ENCODE results near the gene RORB. TPM values are rescaled to one million over a fixed set of nuclear protein-coding genes. Genes with fewer than 3 reads are reported as not detected.

Gene RORB
- total and polyA plus RNA-seq, 5 experiments from 2014 or later = 0.12 TPM; not detected in 4

- POLR2A ChIA-PET = no interaction called here
- H3K36me3 Mint-ChIP-seq = peaks cover 0 to 4% (median 0%) of the 10 kb centered on the region in 3 donors
These were observed 1.5 kb downstream of the RORB start for GRCh38 chr9:74498621-74499095.

DNA sequence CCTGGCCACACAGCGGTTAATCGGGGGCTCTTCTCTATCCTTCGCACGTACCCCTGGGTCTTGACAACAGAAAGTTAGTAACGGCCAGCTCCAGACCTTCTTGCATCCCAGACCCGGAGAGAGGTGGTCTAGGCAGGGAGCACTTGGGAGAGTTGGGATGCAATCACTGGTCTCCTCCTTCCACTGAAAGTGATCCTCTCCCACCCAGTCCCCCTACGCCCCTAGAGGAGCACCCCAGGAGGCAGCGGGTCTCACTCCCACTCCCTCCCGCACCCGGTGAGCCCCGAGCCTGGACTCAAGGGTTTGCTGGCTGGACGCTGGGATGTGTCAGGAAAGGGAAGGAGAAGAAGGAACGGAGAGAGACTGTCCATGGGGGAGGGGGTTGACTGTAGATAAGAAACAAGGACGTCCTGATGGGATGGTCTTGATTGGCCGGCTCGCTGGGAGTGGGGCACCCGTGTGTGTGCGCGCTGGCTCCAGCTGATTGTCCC lies 2.0 kb downstream of the RORB start:
- no peak for ATAC-seq
- no peaks in the 10 kb centered on the region for H3K9me3 Mint-ChIP-seq
- H3K4me1 Mint-ChIP-seq = peaks cover 18 to 39% (median 33%) of the 10 kb centered on the region in 4 donors
- POLR2A ChIA-PET = no interaction called here
- DNase-seq = no peak
- H3K4me3 Mint-ChIP-seq = peak overlapping the region; percentile 59 to 83 (median 73)
- H3K36me3 Mint-ChIP-seq = peaks cover 0 to 4% (median 0%) of the 10 kb centered on the region in 3 donors
- H3K27me3 Mint-ChIP-seq = peaks cover 26 to 73% (median 52%) of the 10 kb centered on the region in 5 donors
- peak overlapping the region in 1 of 10 donors; percentile 54 for H3K27ac Mint-ChIP-seq

More at GRCh38 chr9:74498621-74499095, 1.5 kb downstream of the RORB start:
- Mint-ChIP-seq H3K27ac (peak overlapping the region in 1 of 10 donors; percentile 9), H3K4me1 (peaks cover 18 to 39% (median 33%) of the 10 kb centered on the region in 4 donors), H3K27me3 (peaks cover 26 to 72% (median 52%) of the 10 kb centered on the region in 5 donors), H3K4me3 (peak overlapping the region; percentile 59 to 91 (median 76)), H3K9me3 (no peaks in the 10 kb centered on the region)
- ATAC-seq (no peak), DNase-seq (peak in 2 of 10 donors; percentile 9 to 27)

DNA sequence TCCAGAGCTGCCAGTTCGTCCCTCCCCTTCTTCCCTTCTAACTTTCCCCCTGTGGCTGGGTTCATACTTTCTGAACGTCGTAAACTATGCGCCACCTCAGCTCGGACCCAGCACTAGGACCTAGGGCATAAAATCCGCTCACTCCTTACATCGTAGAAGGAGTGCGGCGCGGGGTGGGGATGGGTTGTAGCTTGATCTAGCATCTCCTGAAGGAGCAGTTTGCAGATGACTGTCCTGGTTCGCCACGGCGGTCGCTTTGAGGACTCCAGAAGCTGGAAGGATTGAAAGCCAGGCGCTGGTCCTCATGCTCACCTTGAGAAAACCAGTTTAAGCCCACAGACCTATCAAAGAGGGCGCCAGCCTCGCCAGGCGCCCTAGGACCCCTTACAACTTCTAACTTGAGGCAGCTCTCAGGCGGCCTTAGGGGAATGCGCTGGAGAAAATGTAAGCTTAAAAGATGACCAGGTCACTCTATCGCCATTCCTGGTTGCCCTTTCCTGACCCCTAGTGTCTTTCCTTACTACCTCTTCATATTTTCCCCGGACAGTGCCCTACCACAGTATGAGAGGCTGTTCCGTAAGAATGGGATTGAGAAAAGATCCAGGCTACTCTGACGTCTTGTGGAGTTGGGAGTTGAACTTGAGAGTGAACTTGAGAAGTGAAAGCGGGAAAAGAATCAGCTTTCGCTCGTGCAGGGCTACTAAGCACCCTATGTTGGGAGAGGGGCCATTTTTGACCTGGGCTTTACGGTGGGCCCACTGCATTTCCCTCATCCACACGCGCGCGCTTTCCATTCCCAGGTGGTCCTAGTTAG lies 2.8 kb downstream of the RORB start:
- H3K4me3 Mint-ChIP-seq = peak overlapping the region; percentile 54 to 83 (median 73)
- no peak for DNase-seq

DNA sequence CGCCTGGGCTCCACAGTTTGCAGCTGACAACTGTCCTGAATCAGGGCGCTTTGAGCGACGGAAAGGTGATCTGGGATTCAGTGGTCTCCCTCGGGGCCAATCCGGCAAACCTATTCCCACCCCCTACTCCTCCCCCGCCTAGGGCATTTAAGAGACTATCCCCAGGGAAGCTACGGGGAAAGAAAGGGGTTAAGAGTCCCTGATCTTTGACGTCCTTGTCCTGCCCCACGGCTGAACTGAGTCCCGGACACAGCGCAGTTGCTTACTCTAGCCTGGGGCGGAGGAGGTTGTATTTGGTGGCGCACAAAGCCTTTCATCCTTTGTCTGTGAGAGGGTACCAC lies 3.4 kb downstream of the RORB start:
- no peak for DNase-seq
- H3K27ac Mint-ChIP-seq = peak overlapping the region in 1 of 10 donors; percentile 34
- ATAC-seq = no peak
- peaks cover 24 to 73% (median 52%) of the 10 kb centered on the region in 5 donors for H3K27me3 Mint-ChIP-seq
- H3K36me3 Mint-ChIP-seq = peaks cover 0 to 4% (median 0%) of the 10 kb centered on the region in 3 donors
- POLR2A ChIA-PET = no interaction called here
- H3K4me1 Mint-ChIP-seq = peaks cover 18 to 39% (median 33%) of the 10 kb centered on the region in 4 donors
- H3K4me3 Mint-ChIP-seq = peak overlapping the region in 7 of 10 donors; percentile 13 to 83 (median 71)
- no peaks in the 10 kb centered on the region for H3K9me3 Mint-ChIP-seq

More for the DNA sequence above, 2.8 kb downstream of the RORB start:
- Mint-ChIP-seq H3K36me3 (peaks cover 0 to 4% (median 0%) of the 10 kb centered on the region in 3 donors), H3K9me3 (no peaks in the 10 kb centered on the region), H3K27ac (peak overlapping the region in 1 of 10 donors; percentile 34), H3K27me3 (peaks cover 24 to 73% (median 52%) of the 10 kb centered on the region in 5 donors), H3K4me1 (peaks cover 18 to 39% (median 33%) of the 10 kb centered on the region in 4 donors)
- POLR2A ChIA-PET = no interaction called here
- ATAC-seq = no peak

DNA sequence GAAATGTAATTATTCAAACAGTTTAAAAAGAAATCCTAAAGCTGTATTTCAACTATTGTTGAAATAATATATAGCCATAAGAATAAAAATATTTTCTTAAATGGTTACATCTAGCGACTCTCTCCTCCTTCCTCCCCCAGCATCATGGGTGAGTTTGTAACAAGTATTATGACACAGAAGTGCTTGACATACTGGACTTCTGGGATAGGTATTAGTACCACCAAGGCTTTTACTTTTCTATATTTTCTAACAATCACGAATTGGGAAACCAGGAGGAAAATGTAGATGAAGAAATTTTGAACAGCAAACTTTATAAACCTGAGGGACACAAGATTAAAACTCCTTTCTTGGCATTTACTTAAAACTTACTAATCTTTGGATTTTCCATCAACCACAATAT lies 4.4 kb downstream of the RORB start:
- Mint-ChIP-seq H3K4me3 (no peak overlapping the region), H3K27me3 (peaks cover 26 to 67% (median 48%) of the 10 kb centered on the region in 5 donors), H3K36me3 (peaks cover 0 to 4% (median 0%) of the 10 kb centered on the region in 3 donors), H3K27ac (no peak overlapping the region), H3K9me3 (no peaks in the 10 kb centered on the region), H3K4me1 (peaks cover 18 to 36% (median 32%) of the 10 kb centered on the region in 4 donors)
- DNase-seq (no peak), ATAC-seq (no peak)
- POLR2A ChIA-PET = no interaction called here

DNA sequence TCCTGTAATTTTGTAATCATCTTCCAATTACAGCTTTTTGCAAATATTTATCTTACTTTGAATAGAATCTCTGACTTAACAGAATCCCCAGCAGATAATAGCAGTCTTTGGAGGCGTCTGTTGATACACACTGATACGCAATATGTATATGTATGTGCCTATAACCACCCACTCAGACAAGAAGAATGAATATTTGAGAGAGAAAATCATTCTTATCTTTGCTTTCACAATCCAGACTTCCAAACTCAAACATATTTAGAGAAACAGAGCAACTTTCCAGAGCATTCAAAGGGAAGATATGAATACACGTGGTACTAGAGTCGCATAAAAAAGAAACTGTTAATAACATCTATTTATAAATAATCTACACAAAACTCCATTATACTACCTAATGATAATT lies 6.1 kb downstream of the RORB start:
- POLR2A ChIA-PET = no interaction called here
- DNase-seq (no peak), ATAC-seq (no peak)
- peaks cover 19 to 50% (median 38%) of the 10 kb centered on the region in 5 donors for H3K27me3 Mint-ChIP-seq
- no peak overlapping the region for H3K4me3 Mint-ChIP-seq
- H3K9me3 Mint-ChIP-seq = no peaks in the 10 kb centered on the region
- no peak overlapping the region for H3K27ac Mint-ChIP-seq
- peaks cover 0 to 2% (median 0%) of the 10 kb centered on the region in 3 donors for H3K36me3 Mint-ChIP-seq
- peaks cover 8 to 24% (median 20%) of the 10 kb centered on the region in 4 donors for H3K4me1 Mint-ChIP-seq

- Mint-ChIP-seq H3K27me3 (peaks cover 19 to 46% (median 35%) of the 10 kb centered on the region in 5 donors), H3K27ac (no peak overlapping the region), H3K4me1 (peaks cover 8 to 22% (median 17%) of the 10 kb centered on the region in 4 donors), H3K9me3 (no peaks in the 10 kb centered on the region), H3K36me3 (peaks cover 0 to 2% (median 0%) of the 10 kb centered on the region in 3 donors), H3K4me3 (no peak overlapping the region)
- ATAC-seq = no peak
- DNase-seq = no peak
- POLR2A ChIA-PET = no interaction called here
These were observed 6.5 kb downstream of the RORB start for GRCh38 chr9:74503666-74504065.

- POLR2A ChIA-PET = no interaction called here
- Mint-ChIP-seq H3K4me1 (no peaks in the 10 kb centered on the region), H3K36me3 (no peaks in the 10 kb centered on the region), H3K27ac (no peak overlapping the region), H3K4me3 (no peak overlapping the region), H3K27me3 (peaks cover 0 to 9% (median 5%) of the 10 kb centered on the region in 5 donors), H3K9me3 (no peaks in the 10 kb centered on the region)
- ATAC-seq (no peak), DNase-seq (no peak)
These were observed 14.2 kb downstream of the RORB start for GRCh38 chr9:74511333-74511732.

- H3K27ac Mint-ChIP-seq = no peak overlapping the region
- H3K36me3 Mint-ChIP-seq = no peaks in the 10 kb centered on the region
- DNase-seq (no peak), ATAC-seq (no peak)
- POLR2A ChIA-PET = no interaction called here
- no peaks in the 10 kb centered on the region for H3K4me1 Mint-ChIP-seq
- H3K27me3 Mint-ChIP-seq = peaks cover 0 to 7% (median 5%) of the 10 kb centered on the region in 5 donors
- H3K9me3 Mint-ChIP-seq = no peaks in the 10 kb centered on the region
- no peak overlapping the region for H3K4me3 Mint-ChIP-seq
These were observed 15.3 kb downstream of the RORB start for GRCh38 chr9:74512416-74512815.

GRCh38 chr9:74513221-74513620 lies 16.1 kb downstream of the RORB start:
- POLR2A ChIA-PET = no interaction called here
- DNase-seq = no peak
- H3K4me1 Mint-ChIP-seq = no peaks in the 10 kb centered on the region
- H3K36me3 Mint-ChIP-seq = no peaks in the 10 kb centered on the region
- ATAC-seq = no peak
- no peak overlapping the region for H3K27ac Mint-ChIP-seq
- peaks cover 0 to 7% (median 5%) of the 10 kb centered on the region in 5 donors for H3K27me3 Mint-ChIP-seq
- H3K4me3 Mint-ChIP-seq = no peak overlapping the region
- H3K9me3 Mint-ChIP-seq = no peaks in the 10 kb centered on the region

DNA sequence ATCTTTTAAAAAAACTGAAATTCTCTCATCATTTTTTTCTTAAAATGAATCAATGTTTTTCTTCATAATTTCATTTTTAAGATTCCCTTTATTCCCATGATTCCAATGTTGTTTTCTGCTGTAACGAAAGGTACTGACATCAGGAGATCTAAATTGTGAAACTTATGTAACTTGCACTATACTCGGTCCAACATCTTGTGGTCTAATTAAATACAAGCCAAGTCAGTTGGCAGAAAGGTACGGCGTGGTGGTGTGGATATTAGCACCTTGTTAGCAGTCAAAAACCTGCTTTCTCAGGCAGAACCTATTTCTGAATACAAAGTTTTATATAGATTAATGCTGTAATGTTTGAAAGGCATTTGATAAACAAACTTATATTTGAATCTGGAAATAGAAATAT lies 20.1 kb downstream of the RORB start:
- ATAC-seq (no peak), DNase-seq (no peak)
- H3K4me3 Mint-ChIP-seq = no peak overlapping the region
- POLR2A ChIA-PET = no interaction called here
- H3K9me3 Mint-ChIP-seq = no peaks in the 10 kb centered on the region
- H3K27me3 Mint-ChIP-seq = peaks cover 0 to 7% (median 0%) of the 10 kb centered on the region in 5 donors
- H3K27ac Mint-ChIP-seq = no peak overlapping the region
- no peaks in the 10 kb centered on the region for H3K36me3 Mint-ChIP-seq
- H3K4me1 Mint-ChIP-seq = no peaks in the 10 kb centered on the region

DNA sequence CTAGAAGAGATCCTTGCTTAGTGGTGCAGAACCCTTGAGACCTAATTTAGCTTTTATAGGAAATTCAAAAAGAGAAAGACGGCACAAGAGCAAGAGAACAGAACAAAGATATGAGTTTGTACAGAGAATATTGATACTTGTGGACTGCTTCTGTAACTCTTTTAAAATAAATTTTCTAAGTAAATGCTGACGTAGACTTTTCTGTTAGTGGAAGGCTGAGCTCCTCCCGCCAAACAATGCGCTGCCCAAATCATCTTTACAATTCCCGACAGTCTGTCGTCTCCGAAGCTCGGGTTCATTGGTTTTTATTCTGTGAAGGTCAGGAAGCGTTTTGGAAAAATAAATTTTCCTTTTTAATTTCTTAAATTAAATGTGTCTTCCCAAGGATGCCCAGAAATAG lies 22.3 kb downstream of the RORB start:
- Mint-ChIP-seq H3K27ac (no peak overlapping the region), H3K4me3 (no peak overlapping the region), H3K36me3 (no peaks in the 10 kb centered on the region), H3K9me3 (no peaks in the 10 kb centered on the region), H3K27me3 (peaks cover 0 to 4% (median 2%) of the 10 kb centered on the region in 5 donors), H3K4me1 (no peaks in the 10 kb centered on the region)
- DNase-seq (no peak), ATAC-seq (no peak)
- POLR2A ChIA-PET = no interaction called here

DNA sequence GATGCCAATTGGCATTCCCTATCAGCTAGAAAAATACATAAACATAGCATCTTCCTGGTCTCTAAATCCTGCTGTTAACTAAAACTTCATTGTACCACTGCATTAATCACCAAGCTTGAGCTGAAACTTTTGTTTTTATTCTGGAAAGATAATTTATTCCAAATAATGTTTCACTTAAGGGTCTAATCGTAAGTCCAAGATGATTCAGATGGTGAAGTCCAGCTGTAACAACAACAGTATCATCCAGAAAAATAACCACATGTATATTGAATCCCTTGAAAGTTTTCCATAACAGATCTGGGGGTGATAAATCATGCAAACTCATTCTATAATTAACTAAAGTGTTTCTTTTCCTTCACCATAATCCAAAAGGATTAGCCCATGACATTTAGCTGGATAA lies 23.9 kb downstream of the RORB start:
- Mint-ChIP-seq H3K27ac (no peak overlapping the region), H3K36me3 (no peaks in the 10 kb centered on the region), H3K9me3 (no peaks in the 10 kb centered on the region), H3K4me3 (no peak overlapping the region), H3K27me3 (peaks cover 0 to 4% (median under 1%) of the 10 kb centered on the region in 5 donors), H3K4me1 (no peaks in the 10 kb centered on the region)
- POLR2A ChIA-PET = no interaction called here
- ATAC-seq (no peak), DNase-seq (no peak)

Data from naive thymus-derived CD8-positive, alpha-beta T cell (primary cell).